GM19328 (cell line): Measurements from ENCODE around the gene GLCE.
"Not testable (repeated sequence)": the region's sequence is repeated elsewhere in the genome, so short reads cannot be mapped to it uniquely, and the experiment has no call there.

Experiments used
- ATAC-seq: cut with Tn5 transposase; IDR thresholded peaks from one replicate; pipeline ENCODE4 v1.9.1; 2021; ENCODE audit warnings: mild to moderate bottlenecking, moderate library complexity; ENCODE audit not compliant: unreplicated experiment

Gene GLCE

DNA sequence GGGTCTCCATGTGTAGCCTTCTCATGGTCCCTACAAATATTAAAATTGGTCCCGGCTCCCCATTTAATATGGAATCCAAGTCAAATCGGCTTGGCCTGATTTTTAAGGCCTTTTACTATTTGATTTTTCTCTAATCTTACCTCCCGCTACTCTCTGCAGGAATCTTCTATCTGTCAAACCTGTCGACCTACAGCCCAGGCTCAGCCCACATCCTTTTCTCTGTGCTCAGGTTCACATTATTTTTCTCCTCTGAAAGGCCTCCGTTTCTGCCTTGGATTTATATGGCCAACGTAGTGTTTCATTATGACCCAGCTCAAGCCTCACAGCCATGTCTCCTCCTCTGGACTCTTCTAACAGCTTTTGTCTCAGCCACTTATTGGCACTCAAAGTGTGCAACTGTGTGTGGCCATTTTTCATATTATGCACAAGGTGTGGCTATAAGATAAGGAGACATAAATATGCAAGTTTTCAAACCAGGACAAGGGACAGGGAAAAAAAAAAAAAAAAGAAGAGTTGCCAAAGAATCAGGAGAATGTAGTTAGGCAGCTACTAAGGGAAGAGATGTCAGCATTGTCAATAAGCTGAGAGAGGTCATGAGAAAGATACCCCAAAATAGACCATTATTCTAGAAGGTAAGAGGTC lies 2.1 kb upstream of the GLCE start:
- ATAC-seq = no peak

DNA sequence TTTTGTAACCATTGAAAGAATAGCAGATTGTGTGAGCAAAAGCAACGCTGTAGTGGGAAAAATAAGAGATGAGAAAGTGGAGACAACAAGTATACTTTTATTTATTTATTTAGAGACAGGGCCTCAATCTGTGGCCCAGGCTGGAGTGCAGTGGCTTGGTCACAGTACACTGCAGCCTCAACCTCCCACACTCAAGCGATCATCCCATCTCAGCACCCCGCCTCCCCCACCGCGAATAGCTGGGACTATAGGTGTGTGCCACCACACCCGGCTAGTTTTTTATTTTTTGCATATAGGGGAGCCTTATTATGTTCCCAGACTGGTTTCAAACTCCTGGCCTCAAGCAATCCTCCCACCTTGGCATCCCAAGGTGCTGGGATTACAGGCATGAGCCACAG lies 1.6 kb upstream of the GLCE start:
- ATAC-seq = no peak

DNA sequence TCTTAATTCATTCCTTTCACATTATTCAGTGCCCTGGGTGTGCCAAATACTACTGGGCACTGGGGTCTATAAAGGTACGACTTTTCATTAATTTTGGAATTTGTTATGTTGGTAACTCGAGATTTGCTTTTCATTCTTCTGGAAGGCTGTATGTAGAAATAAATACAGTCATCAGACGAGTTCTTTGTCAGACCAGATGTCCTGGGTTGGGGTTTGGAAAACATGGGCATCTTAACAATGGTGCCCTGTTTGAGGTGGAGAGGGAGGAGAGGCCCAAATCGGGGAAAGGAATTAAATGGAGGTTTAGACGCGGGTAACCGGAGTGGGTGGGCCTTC lies 662 bp upstream of the GLCE start:
- no peak for ATAC-seq

DNA sequence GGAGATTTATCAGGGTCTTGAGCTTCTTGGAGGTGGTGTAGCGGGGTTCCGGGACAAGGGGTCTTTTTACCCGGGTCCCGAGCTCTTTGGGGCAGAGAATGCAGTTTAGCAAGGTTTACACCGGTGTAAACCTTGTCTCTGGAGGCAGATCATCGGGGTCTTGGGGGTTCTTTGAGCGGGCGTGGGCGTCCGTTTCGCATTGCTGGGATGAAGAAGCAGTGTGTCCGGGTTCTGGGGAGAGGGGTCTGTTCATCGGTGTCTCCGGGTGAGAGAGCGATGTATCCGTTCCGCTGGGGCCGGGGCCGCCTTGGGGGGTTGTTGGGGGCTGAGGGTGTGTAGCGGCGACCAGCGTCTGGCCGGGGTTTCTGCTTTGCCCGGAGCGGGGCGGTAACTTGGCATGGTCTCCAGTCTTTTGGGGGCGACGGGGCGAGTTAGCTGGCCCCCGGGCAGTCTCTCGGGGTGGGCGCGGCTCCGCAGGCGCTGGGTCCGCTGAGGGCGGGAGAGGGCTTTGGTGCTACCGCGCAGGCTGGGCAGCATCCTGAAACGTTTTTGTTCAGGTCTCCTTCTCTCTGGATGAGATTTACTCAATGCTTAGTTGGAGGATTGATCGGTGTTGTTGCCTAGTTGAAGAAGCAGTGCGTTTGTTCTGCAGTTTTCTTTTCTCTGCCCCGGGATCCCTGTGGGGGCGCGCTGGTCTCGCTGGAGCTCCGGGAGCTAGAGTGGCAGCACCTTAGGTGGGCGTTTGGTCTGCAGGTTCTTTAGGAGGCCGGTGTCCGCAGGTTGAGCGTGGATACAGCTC lies 843 bp downstream of the GLCE start:
- ATAC-seq = no peak

DNA sequence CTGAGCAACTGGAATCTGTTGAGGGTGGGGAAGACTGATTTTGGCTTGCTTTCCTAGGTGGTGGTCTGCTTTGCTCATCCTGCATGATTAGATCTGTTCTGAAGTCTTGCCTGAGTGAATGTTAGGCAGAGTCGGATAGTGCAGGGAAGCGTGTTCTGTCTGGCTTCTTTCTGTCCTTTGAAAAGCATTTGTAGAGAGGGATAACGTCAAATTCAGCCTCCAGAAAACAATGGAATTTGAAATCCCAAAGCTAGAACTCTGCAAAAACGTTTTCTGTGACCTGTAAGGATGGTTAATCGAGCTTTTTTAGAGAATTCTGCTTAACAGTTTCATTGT lies 1.4 kb downstream of the GLCE start:
- no peak for ATAC-seq

DNA sequence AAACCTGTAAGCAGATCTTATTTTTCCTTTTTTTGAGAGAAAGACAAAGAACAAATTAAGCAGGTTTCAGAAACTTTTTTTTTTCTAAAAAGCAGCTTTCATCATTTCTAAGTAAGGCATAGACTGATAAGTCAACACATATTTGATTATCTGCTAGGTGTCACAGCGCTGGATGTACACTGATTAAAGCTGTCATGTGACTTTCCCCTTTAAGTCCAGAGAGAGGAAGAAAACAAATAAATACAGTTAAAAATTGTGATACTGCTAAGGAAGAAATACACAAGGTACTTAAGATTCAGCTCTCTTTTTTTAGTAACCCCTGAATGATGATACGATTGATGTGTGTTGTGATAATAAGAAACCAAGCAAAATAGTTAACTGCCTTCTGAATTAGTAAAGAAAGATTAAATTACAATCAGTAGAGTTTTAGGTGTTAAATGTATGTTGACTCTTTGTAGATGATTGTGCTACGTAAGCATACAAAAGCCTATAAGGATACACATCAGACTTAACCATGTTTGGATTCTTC lies 2.8 kb downstream of the GLCE start:
- no peak for ATAC-seq

DNA sequence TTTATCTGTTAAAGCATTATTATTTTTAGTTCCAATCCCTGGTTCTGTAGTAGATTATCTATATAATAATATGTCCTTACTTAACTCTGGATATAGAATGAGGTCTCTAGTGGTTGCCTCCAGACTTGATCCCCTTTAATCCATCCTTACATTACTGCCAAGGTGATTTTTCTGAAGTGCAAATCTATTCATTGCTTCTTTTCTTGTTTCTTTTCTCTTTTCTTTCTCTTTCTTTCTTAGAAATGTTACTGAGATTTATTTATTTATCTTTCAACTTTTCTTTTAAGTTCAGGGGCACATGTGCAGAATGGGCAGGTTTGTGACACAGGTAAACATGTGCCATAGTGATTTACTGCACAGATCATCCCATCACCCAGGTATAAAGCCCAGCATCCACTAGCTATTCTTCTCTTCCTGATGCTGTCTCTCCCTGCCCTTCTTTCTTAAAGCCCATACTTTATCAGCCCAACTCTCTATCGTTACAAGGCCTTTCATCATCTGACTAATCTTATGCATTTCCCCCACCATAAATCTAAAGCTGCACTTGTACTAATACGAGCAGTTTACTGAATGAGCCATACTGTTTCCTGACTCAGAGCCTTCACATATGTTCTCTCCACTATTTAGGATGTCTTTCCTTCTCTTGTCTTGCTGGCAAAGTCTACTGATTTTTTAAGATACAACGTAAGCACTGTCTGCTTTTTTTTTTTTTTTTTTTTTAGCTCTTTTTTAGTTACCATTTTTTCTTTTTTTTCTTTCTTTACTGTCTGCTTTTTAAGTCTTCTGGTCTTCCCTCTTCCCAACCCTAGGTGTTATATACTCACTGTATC lies 4.6 kb downstream of the GLCE start:
- ATAC-seq = no peak

DNA sequence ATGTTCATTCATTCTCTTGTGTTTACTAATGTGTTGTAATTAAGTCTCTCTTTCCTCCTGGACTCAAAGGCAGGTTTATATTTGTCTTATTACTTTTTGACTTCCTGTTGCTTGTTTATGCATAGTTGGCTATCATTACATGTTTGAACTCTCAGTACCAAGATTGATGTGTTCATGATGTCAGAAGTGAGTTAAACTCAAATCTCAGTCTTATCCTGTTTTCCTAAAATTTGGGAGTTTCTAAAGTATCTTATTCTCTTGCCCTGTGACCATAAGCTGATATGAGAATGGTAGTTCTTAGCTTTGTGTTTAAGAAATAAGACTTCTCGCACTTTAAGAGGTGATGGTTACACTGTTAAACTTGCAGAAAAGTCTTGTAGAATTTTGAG lies 5.2 kb downstream of the GLCE start:
- no peak for ATAC-seq

DNA sequence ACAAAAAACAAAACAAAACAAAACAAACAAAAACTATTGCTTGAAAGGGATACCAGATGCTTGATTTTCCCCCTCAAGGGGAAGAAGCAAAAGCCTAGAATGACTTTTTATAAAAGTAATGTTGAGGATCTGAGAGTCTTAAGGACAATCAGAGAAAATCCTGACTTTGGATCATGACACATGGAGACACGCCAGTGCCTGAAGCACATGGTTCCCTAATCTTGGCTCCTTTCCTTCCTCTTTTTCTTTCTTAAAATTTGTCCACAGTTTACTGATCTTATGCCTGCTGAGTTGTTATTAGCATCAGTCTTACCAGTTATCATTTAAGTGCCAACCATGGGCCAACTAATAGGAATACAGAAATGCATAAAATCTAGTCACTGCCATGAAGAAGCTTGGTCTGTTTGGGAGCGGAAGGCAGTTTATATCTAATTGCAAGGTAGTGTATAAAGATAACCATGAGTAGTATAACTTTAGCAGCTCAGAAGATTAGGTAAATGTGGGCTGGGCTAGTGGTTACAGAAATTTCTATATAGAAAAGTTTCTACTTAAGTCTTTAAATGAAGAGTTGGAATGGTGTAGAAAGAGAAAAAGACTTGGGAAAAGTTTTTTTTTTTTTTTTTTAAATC lies 6.9 kb downstream of the GLCE start:
- ATAC-seq = no peak

DNA sequence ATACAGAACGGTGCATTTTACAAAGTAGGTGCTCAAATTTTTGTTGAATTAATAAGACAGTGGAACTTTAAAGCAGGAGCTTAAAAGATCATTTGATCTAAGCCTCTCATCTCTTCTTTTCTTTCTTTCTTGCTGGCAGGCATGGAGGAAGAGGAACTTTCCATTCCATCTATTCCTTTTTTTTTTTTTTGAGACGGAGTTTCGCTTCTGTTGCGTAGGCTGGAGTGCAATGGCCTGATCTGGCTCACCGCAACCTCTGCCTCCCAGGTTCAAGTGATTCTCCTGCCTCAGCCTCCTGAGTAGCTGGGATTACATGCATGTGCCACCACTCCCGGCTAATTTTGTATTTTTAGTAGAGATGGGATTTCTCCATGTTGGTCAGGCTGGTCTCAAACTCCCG lies 7.9 kb downstream of the GLCE start:
- ATAC-seq = not testable (repeated sequence)

DNA sequence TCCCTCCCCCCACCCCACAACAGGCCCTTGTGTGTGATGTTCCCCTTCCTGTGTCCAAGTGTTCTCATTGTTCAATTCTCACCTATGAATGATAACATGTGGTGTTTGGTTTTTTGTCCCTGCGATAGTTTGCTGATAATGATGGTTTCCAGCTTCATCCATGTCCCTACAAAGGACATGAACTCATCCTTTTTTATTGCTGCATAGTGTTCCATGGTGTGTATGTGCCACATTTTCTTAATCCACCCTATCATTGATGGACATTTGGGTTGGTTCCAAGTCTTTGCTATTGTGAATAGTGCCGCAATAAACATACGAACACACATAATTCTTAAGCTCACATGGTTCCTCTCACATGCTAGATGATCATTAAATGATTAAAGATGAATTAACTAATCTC lies 9.1 kb downstream of the GLCE start:
- not testable (repeated sequence) for ATAC-seq

DNA sequence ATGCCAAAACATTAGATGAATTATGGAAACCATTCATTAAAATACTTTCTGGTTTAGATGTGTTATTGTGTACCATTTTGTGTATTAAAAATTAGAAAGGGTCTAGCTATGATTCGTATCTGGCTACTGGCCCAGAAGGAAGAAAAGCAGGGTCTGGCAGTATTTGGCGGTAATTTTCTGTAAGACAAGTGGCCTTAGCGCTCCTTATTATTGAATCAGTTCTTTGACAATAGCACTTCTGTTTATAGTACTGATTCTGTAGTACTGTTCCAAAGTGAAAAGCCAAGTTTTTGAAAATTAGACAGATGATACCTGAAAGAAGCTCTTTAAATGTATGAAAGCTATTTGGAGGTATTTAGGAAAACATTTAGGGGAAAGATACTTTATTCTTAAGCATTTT lies 10.2 kb downstream of the GLCE start:
- ATAC-seq = no peak

DNA sequence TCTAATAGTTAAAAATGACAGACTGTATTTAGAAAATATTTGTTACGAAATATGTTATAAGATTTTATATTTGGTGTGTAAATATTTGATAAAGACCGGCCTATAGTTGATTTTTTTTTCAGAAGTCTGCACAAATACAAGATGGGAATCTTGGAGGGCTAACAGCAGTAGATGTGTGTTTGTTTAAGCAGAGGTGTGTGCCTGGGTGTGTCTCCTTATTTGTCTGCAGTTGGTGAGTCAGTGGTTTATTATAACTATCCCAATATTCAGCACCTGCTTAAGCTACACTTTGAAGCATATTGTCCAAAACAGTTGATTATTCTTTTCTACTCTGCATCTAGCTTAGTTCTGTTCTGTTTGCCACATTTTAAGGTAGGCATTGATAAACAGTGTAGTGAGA lies 12.4 kb downstream of the GLCE start:
- no peak for ATAC-seq

DNA sequence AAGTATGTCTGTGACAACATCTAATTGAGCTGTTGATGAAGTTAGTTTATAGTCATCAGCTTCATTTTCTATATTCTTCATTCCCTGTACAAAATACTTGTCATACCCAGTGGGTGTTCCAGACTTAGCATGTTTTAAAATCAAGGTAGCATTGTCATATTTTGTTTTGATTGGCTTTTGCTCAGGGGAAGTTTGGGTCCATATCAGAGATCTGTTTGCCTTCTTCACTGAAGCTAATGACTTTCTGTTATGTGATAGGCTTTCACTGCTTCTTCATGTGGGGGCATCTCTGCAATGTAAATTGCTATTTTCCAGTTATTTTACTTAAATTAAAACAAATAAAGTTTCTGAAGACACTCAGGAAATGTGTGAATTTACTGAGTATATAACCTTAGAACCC lies 15.1 kb downstream of the GLCE start:
- ATAC-seq = no peak

DNA sequence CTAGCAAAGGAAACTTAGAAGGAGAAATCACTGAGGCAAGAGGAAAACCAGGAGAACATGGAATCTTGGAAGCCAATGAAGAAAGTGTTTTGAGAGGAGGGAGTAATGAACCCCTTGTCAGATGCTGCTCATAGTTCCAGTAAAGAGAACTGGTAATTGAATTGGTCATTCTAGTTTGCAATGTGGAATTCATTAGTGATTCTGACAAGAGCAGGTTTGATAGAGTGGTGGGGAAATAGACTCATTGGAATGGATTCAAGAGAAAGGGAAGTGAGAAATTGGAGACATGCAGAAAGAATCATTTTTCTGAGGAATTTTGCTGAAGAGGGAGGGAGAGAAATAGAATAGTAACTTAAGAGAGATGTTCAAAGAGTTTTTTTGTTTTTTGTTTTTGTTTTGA lies 21.0 kb downstream of the GLCE start:
- ATAC-seq = no peak

DNA sequence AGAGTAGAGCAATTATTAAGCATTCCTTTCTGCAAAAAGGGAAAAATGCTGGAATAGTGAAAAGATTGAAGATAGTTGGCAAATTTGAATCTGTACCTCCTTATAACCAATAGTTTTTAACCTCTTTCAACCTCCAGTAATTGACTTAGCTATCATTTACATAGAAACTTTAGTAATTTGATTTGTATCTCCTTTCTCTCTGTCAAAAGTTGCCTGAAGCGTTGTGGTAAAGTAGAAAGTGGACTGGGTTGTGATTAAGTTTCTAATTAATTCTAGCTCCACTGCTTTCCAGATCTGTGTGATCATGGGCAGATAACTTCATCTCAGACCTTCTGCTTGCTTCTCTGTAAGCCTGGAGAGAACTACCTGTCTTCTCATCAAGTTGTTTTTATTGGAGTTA lies 24.8 kb downstream of the GLCE start:
- no peak for ATAC-seq

DNA sequence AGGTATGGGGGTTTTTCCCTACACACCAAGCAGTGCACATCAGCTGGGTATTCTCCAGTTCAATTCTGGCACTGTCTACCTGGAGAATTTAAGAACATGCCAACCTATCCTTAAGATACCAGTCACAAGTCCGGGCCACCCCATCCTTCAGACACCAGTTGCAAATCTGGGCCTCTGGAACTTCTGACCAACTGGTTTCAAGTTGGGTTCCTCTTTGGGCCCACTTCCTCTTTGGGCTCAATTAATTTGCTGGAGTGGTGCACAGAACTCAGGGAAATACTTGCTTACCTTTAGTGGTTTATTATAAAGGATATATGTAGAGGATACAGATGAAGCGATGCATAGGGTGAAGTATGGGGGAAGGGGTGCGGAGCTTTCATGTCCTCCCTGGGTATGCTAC lies 25.3 kb downstream of the GLCE start:
- no peak for ATAC-seq

DNA sequence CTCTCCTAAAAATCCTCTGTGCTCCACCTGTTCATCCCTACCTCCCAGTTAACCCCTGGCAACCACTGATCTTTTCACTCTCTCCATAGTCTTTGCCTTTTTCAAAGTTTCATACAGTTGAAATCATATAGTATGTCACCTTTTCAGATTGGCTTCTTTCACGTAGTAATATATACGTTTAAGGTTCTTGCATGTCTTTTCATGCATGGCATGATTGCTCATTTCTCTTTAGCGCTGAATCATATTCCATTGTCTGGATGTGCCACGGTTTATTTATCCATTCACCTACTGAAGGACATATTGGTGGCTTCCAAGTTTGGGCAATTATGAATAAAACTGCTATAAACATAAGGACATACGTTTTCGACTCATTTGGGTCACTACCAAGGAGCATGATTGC lies 28.7 kb downstream of the GLCE start:
- ATAC-seq = no peak

DNA sequence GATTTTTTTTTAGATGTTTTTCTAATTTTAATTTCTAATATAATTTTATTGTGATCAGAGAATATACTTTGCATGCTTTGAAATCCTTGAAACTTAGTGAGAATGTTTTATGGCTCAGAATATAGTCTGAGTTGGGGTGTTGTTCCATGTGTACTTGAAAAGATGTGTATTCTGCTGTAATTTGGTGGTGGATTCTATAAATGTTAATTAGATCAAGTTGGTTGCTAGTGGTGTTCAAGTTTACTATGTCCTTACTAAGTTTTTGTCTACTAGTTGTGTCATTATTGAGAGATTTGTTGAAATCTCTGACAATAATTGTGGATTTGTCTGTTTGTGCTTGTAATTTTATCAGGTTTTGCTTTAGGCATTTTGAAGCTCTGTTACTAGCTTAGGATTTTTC lies 29.7 kb downstream of the GLCE start:
- no peak for ATAC-seq

DNA sequence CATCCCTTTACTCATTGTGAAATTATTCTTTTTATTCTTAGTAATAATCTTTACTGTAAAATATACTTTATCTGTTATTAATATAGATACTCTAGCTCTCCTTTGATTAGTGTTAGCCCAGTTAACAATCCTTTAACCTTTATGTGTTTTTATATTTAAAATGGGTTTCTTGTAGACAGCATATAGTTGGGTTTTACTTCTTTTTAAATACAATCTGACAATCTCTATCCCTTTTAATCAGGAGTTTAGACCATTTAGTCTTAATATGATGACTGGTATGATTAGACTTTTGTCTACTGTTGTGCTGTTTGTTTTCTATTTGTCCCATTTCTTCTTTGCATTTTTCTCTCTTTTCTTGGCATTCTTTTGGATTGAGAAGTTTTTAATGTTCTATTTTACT lies 30.1 kb downstream of the GLCE start:
- no peak for ATAC-seq

DNA sequence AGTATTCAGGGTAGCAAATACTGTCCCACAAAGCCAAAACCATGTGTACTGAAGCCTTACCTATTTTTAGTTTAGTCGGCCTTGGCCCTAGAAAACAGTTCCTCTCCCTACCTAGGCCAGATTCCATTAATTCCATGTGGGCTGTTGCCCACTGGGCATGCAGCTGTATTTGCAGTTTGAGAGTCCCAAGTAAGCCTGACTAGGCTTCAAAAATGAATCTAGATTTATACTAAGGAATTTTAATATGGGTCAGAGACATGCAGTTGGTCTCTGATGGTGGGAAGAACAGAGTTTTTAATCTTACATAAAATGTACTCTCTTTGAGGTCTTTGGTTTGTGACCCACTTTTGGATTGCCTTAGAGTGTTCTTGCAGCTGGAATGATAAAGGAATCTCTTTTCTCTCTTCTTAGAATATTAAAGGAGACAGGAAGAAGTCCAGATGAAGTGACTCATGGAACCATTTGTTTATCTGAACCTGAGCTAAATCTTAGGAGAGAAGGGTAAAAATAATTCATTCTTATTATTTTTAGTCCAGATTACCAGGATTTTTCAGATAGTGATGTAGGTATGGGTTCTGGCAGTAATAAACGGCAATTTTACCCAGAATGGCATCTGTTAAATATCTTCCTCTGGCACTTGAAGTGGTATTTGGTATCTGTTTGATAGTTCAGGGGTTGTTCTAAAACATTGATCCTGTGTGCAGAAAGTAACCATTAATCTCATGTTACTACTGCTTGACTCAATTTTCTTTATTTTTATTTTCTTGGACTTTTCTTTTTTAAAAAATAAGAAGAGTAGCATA lies 33.8 kb downstream of the GLCE start:
- no peak for ATAC-seq
